NCI-H2196 treated with DMSO at 0.1 percent for 48 hours (cell line): Measurements from ENCODE around the gene DYSF.
"Not testable (repeated sequence)": the region's sequence is repeated elsewhere in the genome, so short reads cannot be mapped to it uniquely, and the experiment has no call there.

Source experiments
- DNase-seq: peaks from one replicate; lab custom pipeline; 2025; ENCODE audit not compliant: unreplicated experiment; lab: John Stamatoyannopoulos, UW

Gene DYSF

DNA sequence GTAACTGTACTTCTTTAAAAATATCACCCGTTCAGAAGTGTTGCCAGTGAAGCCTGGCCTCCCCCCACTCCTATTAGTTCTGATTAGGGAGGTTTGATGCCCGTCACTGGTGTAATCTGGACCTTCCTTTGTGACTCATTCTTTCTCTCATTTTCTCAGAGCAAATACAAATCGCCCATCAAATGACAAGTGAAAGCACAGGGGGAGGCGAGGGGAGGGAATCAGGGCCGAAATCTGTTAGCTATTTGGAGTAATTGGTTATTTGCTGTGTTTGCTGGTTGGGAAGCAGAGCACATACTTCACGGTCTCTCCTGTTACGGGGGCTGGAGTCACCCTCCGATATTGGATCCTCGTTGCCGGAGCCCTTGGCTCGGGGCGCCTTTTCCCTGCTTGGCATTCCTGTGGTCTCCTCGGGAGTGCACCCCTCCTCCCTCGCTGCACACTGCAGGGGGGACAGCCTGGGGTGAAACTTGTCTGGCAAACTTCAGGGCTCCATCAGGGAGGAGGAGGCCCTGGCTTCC is 178.1 kb downstream of the DYSF start:
- no peak for DNase-seq

DNA sequence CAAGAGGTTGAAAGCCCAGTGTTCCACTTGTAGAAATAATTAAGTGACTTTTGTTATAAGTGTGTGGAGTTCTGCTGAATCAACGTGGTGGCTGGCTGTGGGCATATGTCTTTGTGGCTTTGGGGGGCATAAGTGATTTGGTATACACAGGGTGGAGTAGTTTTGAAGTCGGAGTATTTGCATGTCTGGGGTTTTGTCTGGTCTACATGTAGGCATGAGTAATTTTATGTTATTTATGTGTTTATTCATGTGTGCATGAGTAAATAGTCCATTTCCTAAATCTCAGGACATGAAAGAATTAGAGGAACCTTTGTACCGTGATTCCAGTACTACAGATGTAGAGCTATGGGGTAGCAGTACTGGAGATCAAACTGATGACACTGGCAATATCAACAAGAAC is 179.7 kb downstream of the DYSF start:
- DNase-seq = no peak

DNA sequence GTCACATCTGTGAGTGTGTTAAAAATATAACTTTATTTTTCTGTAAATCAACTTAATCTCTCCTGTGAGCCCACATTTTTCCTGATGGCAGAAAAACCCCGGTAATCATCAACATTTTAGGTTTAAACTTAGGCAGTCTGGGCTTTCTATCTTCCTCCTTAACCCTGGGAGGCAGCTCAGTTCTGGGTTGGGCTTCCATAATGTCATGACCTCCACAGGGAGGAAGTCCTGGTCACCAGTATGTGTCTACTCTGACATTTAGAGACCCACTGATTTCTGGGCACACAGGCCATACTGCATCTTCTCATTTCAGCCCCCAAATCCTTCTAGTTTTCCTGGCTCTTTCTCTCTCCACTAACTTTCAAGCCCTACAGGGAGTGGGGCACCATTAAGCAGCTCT is 181.2 kb downstream of the DYSF start:
- no peak for DNase-seq

DNA sequence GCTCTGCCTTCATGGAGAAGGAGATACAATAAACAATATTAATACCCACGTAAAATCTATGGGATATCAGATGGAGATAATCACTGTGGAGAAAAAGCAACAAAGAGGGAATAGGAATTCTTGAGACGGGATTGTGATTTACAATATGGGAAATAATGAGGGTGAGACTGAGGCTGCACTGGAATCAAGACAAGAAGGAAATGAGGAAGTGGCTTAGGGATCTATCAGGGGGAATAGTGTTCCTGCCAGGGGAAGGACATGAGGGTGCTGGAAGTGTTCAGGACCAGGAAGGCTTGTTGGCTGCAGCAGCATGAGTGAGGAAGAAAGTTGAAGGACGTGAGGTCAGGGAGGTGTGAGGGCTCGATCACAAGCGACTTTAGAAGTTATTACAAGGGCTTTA is 182.4 kb downstream of the DYSF start:
- DNase-seq = no peak

DNA sequence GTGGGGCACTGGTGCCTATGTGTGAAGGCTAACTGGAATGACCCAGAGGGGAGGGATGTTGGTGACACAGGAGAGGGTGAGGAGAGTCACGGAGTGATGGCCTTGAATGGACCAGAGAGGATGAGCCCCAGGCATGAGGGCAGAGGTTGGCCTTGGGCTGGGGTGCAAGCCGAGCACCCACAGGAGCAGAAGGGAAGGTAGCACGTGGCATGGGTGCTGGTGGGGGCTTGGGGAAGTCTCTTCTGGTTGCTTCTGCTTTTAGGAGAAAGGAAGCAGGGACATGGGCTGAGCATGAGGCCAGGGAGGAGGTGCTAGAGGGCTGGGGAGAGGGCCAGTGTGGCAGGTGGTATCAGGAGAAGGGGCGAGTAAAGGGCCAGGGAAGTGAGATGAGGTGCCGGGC is 183.8 kb downstream of the DYSF start:
- no peak for DNase-seq

DNA sequence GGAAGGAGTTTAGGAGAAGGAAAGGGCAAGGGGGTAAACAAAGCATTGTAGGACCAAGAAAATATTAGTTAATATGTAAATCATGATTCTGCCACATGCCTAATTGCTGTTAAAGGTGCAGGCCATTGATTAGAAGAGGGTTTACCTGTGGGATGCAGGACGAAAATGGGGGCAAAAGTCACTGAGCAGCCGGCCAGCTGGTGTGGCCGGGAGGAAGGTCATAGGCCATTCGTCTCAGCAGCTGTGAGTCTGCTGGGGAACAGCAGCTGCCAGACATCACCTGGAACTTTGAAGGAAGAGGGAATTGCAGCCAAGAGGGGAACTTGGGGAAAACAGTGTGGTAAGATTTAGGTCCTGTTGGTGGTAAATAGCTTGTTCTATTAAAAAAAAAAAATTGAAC is 184.4 kb downstream of the DYSF start:
- no peak for DNase-seq

DNA sequence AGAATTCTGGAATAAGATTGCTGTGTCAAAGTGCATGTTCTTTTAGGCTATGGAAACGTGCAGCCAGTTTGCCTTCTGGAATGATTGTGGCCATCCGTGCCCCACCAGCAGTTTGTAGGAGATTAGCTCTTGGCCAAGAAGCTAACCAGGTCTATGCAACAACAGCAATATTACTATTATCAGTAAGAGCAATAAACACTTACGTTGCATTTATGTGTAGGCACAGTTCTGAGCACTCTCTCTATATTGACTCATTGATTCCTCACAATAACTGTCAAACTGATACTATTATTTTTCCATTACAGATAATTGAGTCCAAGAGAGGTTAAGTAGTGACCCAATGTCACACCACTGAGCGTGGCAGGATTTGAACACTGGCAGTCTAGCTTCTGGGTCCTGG is 186.4 kb downstream of the DYSF start:
- DNase-seq = no peak

DNA sequence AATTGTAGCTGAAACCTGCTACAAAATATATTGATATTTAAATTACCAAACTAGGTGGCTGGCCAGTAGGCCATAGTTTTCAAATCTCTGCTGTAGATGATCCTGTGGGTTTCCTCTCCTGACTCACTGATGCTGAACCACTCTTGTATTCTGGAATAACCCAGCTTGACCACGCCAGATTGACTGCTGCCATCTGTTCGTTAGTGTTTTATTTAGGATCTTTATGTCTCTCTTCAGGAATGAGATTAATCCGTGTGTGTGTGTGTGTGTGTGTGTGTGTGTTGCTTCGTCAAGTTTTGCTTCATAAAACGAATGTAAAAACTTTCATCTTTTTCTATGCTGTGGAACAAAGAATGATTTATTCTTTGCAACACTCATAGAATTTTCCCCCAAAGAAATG is 187.1 kb downstream of the DYSF start:
- DNase-seq = no peak

DNA sequence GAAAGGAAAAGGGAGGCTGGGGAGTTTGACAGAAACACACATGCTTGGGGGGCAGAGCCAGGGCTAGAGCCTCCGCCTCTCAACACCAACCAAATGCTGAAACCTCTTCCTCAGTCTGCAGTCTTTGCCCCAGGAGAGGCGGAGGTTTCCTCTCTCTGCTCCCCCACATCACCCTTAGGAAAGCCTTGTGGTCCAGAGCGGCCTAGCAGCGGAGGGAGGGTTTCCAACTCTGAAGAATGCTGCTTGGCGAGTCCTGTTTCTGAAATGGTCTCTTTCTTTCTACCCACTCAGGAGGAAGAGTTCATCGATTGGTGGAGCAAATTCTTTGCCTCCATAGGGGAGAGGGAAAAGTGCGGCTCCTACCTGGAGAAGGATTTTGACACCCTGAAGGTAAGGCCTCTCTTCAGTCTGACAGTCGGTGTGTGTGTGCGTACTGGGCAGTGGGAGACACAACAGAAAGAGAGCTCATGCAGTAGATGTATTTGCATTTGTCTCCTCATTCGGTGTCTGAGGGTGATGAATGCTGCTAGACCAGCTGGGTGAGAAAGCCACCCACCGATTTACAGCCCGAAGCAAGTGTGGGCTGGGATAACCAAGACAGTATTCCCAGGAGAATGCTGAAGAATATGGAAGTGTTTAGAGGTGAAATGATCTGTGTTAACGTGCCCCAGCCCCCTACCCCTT is 190.5 kb downstream of the DYSF start:
- DNase-seq = no peak

DNA sequence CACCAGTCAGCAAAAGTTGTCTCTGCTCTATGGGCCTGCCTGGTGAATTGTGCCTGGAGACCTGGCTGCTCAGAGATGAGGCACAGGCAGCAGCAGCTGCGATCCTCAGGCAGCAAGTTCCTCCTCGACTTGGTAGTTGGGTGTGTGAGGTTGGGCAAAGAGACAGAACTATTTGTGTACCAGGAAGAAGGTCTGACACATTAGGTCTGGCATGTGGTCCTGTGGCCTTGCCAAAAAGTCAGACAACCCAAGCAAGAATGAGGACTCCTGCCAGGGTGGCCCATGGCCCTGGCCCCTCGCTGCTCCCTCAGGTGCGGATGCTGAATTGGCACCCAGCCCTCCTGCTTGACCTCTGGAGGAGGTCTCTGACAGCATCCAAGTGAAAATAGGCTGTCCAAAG is 192.7 kb downstream of the DYSF start:
- DNase-seq = no peak

DNA sequence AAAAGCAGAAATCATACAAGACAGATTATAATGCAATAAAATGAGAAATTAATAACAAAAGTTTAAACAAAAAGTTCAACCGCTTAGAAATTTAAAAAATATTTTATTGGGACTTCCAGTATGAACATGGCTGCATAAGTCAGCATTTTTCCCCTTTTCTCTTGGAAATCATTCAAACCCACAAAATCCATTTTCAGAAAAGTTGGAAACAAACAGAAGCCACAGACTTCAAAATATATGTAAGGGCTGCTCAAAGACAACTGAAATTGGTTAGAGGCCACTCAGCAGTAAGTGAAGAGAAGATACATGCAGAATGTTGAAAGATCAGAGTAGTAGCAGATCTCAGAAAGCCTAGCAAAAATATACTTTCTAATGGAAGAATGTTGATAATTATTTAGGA is 194.0 kb downstream of the DYSF start:
- DNase-seq = no peak

DNA sequence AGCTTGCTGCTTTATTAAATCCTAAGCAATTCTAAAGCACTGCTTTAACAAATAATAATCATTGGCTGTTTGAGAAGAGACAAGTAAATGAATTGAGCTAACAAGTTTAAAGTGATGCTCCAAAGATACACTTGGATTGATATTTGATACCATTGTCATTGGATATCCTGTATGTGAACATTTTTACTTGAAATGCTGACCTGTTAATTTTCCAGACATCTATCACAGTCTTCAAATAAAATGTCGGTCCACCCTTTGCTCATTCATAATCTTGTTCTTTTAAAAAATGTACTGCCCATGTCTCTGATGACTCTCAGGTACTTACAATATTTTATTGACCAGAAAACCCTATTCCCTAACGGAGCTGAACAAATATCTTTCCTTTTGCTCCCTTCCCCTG is 202.1 kb downstream of the DYSF start:
- no peak for DNase-seq

DNA sequence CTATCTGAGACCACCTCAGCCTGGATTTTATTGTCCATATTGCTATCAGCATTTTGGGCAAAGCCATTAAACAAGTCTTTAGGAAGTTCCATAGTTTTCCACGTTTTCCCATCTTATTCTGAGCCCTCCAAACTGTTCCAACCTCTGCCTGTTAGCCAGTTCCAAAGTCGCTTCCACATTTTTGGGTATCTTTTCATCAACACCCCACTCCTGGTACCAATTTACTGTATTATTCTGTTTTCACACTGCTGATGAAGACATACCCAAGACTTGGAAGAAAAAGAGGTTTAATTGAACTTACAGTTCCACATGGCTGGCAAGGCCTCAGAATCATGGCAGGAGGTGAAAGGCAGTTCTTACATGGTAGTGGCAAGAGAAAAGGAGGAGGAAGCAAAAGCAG is 204.9 kb downstream of the DYSF start:
- DNase-seq = not testable (repeated sequence)

DNA sequence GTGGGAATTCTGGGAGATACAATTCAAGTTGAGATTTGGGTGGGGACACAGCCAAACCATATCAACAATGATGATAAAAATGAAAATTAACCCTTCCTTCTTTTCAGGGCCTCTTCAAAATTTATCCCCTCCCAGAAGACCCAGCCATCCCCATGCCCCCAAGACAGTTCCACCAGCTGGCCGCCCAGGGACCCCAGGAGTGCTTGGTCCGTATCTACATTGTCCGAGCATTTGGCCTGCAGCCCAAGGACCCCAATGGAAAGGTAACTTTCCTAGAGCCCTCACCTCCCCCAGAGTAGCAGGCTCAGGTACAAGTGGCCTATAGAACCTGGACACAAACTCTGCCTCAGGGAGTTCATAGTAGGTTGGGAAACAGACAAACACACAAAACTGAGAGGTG is 205.4 kb downstream of the DYSF start:
- DNase-seq = no peak

DNA sequence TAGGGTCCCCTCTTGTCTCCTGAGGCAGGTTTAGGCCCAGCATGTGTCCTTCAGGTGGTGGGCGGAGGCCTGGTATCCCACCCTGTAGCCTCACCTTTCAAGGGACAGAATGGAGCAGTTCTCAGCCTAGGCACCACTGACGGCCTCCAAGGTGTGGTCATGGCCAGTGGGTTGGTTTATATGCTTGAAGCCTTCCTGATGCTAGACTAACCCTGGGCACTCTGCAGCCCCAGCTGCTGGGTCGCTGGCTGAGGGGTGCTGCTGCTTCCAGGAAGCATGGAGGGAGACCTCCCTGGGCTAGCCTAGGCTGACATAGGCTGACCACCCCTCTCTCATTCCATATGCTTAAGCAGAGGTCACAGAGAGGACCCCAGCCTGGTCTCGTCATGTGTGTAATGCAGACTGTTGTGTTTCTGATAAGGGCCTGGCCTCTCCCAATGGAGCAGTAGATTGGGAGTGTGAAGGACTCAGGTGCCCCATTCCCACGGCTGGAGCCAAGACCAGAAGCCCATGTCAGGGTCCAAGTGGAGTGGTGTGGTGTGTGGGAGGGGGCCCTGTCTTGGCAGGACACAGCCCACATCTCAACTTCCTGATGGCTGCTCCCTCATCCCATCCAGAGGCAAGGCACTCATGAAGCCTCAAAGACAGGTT is 206.6 kb downstream of the DYSF start:
- DNase-seq = no peak

DNA sequence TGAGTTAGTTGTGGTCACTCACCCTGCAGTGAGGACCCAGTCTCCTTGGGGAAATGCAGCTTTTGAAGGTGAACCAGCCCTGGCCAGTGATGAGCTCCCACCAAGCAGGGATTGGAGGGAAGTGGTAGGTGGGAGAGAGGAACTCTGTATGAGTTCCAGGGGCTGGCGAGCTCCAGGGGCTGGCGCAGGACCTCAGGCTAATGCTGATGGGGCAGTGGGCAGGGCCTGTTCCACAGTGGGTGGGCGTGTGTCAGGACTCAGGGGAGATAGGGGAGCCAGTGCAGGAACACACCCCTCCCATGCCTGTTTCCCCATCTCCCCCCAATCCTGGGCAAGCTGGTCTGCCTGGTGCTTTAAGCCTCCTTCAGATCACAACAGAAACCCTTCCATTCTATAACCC is 208.4 kb downstream of the DYSF start:
- DNase-seq = no peak

DNA sequence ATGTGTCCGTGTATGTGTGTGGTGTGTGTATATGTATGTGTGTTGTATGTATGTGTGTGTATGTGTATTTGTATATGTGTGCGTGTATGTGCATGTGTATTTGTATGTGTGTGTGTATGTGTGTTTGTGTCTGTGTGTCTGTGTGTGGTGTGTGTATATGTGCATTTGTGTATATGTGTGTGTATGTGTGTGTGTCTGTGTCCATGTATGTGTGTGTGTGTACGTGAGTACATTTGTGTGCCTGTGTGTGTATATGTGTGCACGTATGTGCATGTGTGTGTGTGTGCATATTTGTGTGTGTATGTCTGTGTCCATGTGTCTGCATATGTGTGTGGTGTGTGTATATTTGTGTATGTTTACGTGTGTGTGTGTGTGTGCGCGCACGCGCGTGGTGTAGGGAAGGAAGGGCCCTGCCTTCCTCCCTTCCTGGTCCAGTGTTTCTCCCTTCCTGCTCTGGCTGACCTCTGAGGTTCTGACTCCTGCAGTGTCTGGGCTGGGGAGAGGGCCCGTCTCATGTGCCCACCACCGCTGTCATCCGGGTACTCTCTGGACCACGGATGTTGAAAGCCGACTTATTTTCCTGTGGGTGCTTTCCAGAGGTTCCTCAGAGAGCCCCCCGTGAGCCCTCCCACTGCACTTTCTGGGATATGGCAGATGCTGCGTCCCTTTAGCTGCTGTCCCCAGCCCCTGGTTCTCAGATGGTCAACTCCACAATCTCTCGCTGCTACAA is 209.5 kb downstream of the DYSF start:
- no peak for DNase-seq

DNA sequence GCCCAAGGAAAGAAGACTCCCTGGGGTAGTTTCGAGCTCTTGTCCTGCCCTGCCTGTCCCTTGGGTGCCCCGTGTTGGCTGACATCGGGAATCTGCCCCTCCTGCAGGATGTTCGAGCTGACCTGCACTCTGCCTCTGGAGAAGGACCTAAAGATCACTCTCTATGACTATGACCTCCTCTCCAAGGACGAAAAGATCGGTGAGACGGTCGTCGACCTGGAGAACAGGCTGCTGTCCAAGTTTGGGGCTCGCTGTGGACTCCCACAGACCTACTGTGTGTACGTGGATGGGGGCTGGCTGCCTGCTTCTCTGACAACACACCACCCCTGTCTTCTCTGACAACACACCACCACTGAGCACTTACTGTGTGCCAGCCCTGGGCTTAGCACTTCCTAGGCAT is 210.8 kb downstream of the DYSF start:
- DNase-seq = no peak

DNA sequence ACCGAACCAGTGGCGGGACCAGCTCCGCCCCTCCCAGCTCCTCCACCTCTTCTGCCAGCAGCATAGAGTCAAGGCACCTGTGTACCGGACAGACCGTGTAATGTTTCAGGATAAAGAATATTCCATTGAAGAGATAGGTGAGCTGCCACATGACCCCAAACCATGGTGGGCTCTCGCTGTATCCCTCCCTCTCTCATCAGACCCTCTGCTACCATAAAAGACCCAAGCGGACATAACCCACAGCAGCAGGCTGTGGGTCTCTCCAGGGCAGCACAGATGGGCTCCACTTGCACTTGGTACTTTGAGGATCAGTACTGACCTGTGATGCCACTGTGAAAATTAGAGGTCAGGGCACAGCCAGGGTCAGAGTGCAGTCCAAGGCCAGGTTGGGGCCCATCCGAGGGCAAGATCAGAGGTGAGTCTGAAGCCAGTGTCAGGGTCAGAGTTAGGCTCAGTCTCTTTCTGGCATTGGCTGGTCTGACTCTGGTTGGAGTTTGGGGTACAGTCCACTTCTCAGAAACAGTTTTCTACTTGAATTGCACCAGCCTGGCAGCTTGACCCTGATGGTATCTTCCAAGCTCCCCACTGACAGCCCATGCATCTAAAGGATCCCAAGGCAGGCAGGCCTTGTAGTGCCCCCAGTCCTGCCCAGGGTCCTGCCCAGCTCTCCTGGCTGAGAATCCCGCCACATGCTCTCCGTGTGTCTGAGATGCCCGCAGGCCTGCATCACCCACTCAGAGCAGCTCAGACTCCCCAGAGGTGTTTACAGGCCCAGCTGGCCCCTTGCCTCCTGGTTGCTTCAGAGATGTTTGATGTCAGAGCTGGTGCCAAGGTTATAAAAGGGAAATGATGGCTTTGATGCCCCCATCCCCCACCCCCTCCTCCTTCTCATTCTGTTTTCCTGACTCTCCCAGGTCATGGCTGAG is 212.1 kb downstream of the DYSF start:
- no peak for DNase-seq

DNA sequence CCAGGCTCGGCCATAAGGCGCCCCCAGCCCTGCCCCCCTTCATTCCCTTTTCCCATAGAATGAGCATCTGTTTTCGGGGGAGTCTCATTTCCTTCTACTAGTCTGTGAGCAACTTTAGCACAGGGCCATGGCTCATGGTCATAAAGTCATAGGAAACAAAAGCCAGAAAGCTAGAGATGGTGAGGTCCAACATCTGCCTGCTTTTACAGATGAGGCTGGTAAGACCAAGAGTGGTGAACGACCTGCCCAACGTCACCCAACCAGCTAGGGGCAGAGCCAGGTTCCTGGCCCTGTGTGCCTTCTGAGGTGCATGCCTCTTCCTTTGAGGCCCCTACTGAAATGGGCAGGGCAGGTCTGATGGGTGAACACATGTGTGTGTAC is 212.7 kb downstream of the DYSF start:
- no peak for DNase-seq
